IMR-90 (cell line): ENCODE data around the gene SLFNL1.

Source experiments
- BHLHE40 ChIP-seq: fragments of 150-350 bp; IDR thresholded peaks from 2 replicates; pipeline ENCODE4 v1.6.1; 2016; ENCODE audit warnings: mild to moderate bottlenecking, low read depth, low read length
- FOS ChIP-seq: fragments of 150-350 bp; IDR thresholded peaks from 2 replicates; pipeline ENCODE4 v1.6.1; 2016; ENCODE audit warnings: low read depth, low read length
- MAZ ChIP-seq: IDR thresholded peaks from 2 replicates; pipeline ENCODE4 v1.6.1; 2012; ENCODE audit warnings: low read depth, mild to moderate bottlenecking, low read length, improper control_type of control experiment, moderate library complexity, borderline replicate concordance
- POLR2A ChIP-seq: IDR thresholded peaks from 2 replicates; pipeline ENCODE4 v1.6.1; 2012; ENCODE audit warnings: mild to moderate bottlenecking, low read depth, low read length
- RAD21 ChIP-seq: IDR thresholded peaks from 2 replicates; pipeline ENCODE4 v1.6.1; 2012; ENCODE audit warnings: low read length, improper control_type of control experiment
- RCOR1 ChIP-seq: IDR thresholded peaks from 2 replicates; pipeline ENCODE4 v1.6.1; 2012; ENCODE audit warnings: mild to moderate bottlenecking, low read length, improper control_type of control experiment; ENCODE audit not compliant: insufficient replicate concordance
- RFX5 ChIP-seq: IDR thresholded peaks from 2 replicates; pipeline ENCODE4 v1.8.0; 2012; ENCODE audit warnings: low read depth, mild to moderate bottlenecking, low read length, moderate library complexity
- SMC3 ChIP-seq: fragments of 150-350 bp; IDR thresholded peaks from 2 replicates; pipeline ENCODE4 v1.6.1; 2016; ENCODE audit warnings: low read depth, mild to moderate bottlenecking, antibody characterized with exemption, low read length, moderate library complexity
- TF ChIP-seq, protein P1 (sequence below): conservative IDR thresholded peaks from 2 replicates; pipeline ENCODE4 v1.5.1; 2012; ENCODE audit warnings: mild to moderate bottlenecking, low read depth, low read length, improper control_type of control experiment
- TF ChIP-seq, protein P2 (sequence below): fragments of 150-350 bp; IDR thresholded peaks from 2 replicates; pipeline ENCODE4 v1.6.1; 2016; ENCODE audit warnings: low read depth, mild to moderate bottlenecking, low read length, moderate library complexity, borderline replicate concordance
- TF ChIP-seq, protein P3 (sequence below): fragments of 150-350 bp; IDR thresholded peaks from 2 replicates; pipeline ENCODE4 v1.6.1; 2017; ENCODE audit warnings: mild to moderate bottlenecking, antibody characterized with exemption, low read length, low read depth

DNA sequence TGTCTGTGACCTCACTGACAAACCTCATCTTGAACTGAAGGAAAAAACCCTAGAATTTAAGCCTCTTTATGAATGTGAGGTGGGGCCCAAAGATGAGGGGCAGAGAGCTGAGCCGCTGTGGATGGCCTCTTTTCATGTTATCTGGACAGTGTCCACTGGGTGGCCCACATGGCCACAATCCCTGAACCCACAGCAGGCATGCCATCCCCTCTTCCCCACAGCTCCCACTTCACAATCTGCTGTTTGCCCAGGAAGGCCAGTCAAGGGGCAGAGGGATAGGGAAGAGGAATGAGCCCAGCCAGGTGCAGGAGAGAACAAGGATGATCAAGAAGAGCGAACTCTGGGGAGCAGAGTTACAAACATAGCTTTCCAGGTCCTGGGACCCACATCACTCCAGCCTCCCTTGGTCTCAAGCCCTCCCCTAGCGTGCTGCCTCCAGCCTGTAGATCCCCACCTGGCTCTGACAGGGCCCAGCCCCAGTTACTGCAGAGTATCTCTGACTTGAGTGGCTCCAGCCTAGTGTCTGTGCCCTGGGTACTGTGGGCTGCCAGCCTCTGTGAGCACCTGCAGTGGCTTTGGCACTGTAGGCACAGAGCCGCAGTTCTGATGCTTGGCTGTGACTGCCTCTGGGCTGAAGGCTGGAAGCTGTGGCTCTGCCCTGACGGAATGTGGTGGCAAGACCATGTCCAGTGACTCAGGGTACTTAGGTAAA, 1.9 kb upstream of the SLFNL1 start:
- TF ChIP-seq, protein P1, sequence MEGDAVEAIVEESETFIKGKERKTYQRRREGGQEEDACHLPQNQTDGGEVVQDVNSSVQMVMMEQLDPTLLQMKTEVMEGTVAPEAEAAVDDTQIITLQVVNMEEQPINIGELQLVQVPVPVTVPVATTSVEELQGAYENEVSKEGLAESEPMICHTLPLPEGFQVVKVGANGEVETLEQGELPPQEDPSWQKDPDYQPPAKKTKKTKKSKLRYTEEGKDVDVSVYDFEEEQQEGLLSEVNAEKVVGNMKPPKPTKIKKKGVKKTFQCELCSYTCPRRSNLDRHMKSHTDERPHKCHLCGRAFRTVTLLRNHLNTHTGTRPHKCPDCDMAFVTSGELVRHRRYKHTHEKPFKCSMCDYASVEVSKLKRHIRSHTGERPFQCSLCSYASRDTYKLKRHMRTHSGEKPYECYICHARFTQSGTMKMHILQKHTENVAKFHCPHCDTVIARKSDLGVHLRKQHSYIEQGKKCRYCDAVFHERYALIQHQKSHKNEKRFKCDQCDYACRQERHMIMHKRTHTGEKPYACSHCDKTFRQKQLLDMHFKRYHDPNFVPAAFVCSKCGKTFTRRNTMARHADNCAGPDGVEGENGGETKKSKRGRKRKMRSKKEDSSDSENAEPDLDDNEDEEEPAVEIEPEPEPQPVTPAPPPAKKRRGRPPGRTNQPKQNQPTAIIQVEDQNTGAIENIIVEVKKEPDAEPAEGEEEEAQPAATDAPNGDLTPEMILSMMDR = peak; percentile 40
- TF ChIP-seq POLR2A = no peak
- TF ChIP-seq, protein P2, sequence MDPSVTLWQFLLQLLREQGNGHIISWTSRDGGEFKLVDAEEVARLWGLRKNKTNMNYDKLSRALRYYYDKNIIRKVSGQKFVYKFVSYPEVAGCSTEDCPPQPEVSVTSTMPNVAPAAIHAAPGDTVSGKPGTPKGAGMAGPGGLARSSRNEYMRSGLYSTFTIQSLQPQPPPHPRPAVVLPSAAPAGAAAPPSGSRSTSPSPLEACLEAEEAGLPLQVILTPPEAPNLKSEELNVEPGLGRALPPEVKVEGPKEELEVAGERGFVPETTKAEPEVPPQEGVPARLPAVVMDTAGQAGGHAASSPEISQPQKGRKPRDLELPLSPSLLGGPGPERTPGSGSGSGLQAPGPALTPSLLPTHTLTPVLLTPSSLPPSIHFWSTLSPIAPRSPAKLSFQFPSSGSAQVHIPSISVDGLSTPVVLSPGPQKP = no peak
- TF ChIP-seq RAD21 = peak; percentile 56
- no peak for TF ChIP-seq BHLHE40
- no peak for TF ChIP-seq RFX5
- TF ChIP-seq MAZ = no peak
- peak; percentile 21; the same call in 1 of the 2 replicates for TF ChIP-seq SMC3
- TF ChIP-seq, protein P3, sequence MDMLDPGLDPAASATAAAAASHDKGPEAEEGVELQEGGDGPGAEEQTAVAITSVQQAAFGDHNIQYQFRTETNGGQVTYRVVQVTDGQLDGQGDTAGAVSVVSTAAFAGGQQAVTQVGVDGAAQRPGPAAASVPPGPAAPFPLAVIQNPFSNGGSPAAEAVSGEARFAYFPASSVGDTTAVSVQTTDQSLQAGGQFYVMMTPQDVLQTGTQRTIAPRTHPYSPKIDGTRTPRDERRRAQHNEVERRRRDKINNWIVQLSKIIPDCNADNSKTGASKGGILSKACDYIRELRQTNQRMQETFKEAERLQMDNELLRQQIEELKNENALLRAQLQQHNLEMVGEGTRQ = no peak
- no peak for TF ChIP-seq FOS
- TF ChIP-seq RCOR1 = no peak
